Fibroblast of mammary gland (primary cell): ENCODE data around the gene YTHDF1.

Experiments
- DNase-seq: peaks from one replicate; pipeline ENCODE4 v3.0.0-alpha.2; 2010; ENCODE audit warnings: low read depth
- H3K4me3 ChIP-seq: 2 replicates; pipeline ENCODE4 v1.5.1; 2011; ENCODE audit warnings: low read depth, mild to moderate bottlenecking, low read length, moderate library complexity; ENCODE audit not compliant: control insufficient read depth
- TF ChIP-seq, protein P1 (sequence below): conservative IDR thresholded peaks from 2 replicates; pipeline ENCODE4 v1.5.1; 2011; ENCODE audit warnings: low read depth, low read length, inconsistent platforms; ENCODE audit not compliant: control insufficient read depth, insufficient read depth

The YTHDF1 gene

DNA sequence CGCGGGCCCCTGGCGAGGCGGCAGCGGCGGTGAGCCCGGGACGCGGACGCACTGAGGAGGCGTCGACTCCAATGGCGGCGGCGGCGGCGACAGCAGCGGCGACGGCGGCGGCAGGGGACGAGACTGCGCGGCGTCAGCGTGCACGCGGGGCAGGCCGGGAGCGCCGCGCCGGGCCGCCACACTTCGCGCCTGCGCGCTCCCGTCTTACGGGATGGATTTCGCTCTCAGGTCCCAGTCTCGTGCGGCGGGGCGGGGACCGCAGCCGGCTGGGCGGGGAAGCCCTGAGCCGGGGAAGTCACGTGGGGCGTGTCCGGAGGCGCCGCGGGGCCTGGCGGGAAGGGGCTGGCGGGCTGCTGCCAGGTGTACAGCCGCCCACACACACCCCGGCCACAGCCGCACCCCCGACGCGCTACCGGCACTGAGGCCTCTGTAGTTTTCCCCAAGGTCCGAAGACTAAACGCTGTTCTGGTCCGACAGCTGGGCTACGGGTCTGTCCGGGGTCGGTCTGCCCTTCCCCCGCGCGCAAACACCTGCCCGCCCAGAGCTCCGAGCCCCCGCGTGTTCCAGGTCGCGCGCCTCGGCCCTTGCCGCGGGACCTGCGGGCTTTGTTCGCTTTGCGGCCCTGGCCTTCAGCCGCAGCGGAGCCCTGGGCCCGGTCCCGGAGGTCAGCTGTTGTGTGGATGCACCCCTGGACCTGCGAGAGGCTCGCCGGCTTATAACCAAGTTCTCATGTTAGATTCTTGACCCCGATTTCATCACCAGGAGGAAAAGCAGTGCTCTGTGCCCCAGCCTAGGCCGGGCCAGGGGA lies at the start of gene YTHDF1:
YTHDF1 (minus strand) TSS at position 91 of the 808 bp plus-strand sequence. CDS start 239 bp downstream, outside the sequence.
- peak within 1 kb of the TSS; percentile 77 for H3K4me3 ChIP-seq
- DNase-seq: peak; percentile 86
- TF ChIP-seq, protein P1, sequence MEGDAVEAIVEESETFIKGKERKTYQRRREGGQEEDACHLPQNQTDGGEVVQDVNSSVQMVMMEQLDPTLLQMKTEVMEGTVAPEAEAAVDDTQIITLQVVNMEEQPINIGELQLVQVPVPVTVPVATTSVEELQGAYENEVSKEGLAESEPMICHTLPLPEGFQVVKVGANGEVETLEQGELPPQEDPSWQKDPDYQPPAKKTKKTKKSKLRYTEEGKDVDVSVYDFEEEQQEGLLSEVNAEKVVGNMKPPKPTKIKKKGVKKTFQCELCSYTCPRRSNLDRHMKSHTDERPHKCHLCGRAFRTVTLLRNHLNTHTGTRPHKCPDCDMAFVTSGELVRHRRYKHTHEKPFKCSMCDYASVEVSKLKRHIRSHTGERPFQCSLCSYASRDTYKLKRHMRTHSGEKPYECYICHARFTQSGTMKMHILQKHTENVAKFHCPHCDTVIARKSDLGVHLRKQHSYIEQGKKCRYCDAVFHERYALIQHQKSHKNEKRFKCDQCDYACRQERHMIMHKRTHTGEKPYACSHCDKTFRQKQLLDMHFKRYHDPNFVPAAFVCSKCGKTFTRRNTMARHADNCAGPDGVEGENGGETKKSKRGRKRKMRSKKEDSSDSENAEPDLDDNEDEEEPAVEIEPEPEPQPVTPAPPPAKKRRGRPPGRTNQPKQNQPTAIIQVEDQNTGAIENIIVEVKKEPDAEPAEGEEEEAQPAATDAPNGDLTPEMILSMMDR: no peak

DNA sequence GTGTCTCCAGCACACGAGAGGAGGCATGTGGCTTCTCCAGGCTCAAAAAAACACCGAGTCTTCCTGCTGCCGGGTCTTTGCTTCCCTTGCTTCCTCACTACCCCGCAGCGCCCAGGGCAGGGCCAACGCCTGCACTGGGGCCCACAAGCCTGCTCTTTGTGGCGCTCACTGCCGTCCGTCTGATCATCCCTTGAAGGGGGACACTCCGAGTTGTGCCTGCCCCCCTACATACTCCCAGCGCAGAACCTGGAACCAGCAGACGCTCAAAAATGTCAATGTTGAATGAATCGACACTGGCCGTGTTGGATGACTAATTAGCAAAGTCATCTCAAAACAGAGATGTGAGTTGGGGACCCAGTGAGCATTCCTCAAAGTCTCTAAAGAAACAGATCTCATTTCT lies 48.6 kb upstream of the YTHDF1 start:
- TF ChIP-seq, protein P1: no peak
- no peak for DNase-seq
- no peak overlapping the region for H3K4me3 ChIP-seq

DNA sequence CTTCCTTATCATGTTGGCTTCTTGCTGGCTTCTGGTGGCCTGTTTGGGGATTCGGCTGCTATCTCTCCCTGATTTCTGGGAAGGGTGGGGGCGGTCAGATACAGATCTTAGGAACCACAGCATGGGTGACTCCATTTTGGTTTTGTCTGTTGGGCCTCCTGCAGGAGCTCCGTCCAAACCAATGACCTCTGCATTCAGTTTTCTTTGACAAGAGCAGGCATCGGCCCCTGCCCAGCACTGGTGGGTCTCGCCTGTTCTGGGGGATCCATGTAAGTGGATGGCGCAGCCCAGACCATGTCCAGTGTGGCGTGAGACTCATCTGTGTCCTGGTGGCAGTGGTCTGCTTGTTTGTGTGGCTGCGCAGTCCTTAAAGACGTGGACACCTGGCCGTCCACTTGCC lies 48.1 kb upstream of the YTHDF1 start:
- DNase-seq: no peak
- H3K4me3 ChIP-seq: no peak overlapping the region
- TF ChIP-seq, protein P1: no peak

DNA sequence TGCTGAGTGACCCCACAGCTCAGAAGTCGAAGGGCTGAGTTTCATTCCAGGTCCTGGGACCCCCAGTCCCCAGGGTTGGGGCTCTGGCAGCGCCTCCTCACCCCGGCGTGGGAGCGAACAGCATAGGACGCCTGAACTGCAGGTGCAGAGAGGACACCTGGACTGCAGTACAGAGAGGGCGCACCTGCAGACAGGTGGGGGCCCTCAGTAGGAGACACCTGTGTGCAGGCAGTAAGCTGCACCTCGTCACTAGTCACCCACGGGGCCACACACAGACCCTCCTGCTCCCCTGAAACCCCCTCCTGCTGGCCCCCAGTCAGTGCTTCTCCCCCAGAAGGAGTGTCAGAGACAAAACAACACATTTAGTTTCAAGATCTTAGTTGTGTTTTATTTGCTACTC lies 46.9 kb upstream of the YTHDF1 start:
- H3K4me3 ChIP-seq: no peak overlapping the region
- TF ChIP-seq, protein P1: no peak
- DNase-seq: no peak

DNA sequence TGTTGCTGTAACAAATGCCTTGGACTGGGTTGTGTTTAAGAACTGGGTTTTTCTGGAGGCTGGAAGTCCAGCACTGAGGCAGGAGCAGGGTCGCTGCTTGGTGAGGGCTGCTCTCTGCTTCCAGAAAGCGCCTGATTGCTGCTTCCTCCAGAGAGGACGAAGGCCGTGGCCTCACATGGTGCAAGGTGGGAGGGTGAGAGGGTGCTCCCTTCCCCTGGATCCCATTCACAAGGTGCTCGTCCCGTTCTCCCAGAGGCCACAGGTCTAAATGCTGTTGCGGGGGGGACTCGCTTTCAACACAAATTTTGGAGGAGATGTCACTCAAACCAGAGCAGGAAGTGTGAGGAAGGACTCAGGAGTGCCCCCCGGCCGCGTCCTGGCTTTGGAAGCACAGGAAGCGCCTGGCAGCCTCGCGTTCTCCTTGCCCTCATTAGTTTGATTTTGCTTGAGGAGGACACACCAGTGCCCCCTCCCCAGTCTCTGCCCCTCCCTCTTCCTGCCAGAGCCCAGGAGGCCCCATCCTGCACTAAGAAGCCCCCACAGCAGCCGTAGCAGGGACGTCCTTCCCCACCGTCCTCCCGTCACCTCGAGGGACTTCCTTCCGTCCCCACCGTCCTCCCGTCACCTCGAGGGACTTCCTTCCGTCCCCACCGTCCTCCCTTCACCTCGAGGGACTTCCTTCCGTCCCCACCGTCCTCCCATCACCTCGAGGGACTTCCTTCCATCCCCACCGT lies 46.0 kb upstream of the YTHDF1 start:
- no peak for DNase-seq
- TF ChIP-seq, protein P1: no peak
- H3K4me3 ChIP-seq: no peak overlapping the region

DNA sequence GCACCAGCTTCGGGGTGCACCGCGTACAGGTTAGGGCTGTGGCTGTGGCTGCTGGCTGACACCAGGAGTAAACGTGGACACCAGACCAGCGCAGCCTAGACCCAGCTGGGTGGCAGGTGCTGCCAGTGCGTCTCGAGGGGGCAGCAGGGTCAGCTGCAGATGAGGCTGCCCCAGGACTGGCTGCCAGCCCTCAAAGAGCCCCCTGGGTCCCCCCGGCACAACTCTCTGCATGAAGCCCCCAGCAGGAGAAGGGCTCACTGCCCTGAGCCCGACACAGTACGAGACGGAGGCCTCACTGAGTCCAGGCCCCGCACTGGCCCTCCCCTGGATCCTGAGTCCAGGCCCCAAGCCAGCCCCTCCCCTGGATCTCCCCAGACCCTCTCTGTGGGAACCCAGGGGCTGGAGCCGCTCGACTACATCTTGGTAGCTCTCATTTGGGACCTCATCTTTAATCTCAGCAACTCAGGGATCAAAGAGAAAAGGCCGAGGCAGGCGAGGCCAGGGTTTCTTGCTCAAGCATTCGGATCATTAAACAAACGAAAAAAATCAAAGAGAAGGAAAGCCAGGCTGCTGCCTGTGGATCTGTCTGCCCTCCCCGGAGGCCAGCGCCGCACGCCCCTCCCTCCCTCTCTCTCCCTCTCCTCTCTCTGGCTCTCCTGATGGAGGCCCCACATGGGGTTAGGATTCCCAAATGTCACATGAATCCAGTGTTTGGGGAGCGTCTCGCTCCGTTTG lies 45.3 kb upstream of the YTHDF1 start:
- no peak for DNase-seq
- TF ChIP-seq, protein P1: no peak
- no peak overlapping the region for H3K4me3 ChIP-seq
